Ovary (tissue), 3 donors: ENCODE data around the gene IGSF10.

Experiments
- CTCF ChIP-seq, 3 donors: fragments of 450-650 bp in 2 of 3; fragments of 200-600 bp in 1 of 3; IDR thresholded peaks; one replicate each; pipeline versions ENCODE4 v1.5.1 to v1.8.0; 2016 to 2022; ENCODE audit warnings: antibody characterized with exemption in 3 of 3, mild to moderate bottlenecking in 1 of 3
- EP300 ChIP-seq: sonication (generic); formaldehyde crosslinking; IDR thresholded peaks from one replicate; pipeline ENCODE4 v1.6.1; 2017; ENCODE audit warnings: antibody characterized with exemption
- POLR2A ChIP-seq: fragments of 450-650 bp; IDR thresholded peaks from one replicate; pipeline ENCODE4 v1.6.1; 2017; ENCODE audit warnings: antibody characterized with exemption, mild to moderate bottlenecking, moderate library complexity
- donor health status: DM: no; HTN: no; CAD: no.

GRCh38 chr3:151432616-151433372 is 28.1 kb downstream of the IGSF10 start:
- TF ChIP-seq CTCF (IDR thresholded peaks at IDR 0.05): no peak
- TF ChIP-seq POLR2A: no peak
- TF ChIP-seq EP300: no peak
